GM12891 (cell line): ENCODE data around the gene GFRA4.

Experiments used
- DNase-seq: peaks from one replicate; pipeline ENCODE4 v3.0.0; 2011; ENCODE audit warnings: low spot score; ENCODE audit not compliant: insufficient read length
- FAIRE-seq: peaks from 2 replicates; lab custom pipeline; 2011; peaks lifted over from hg19 to GRCh38; lab: Jason Lieb, UNC
- PAX5 ChIP-seq: IDR thresholded peaks from 2 replicates; pipeline ENCODE4 v1.6.1; 2011; ENCODE audit warnings: low read length, moderate library complexity, mild to moderate bottlenecking; ENCODE audit not compliant: insufficient read depth, severe bottlenecking
- POLR2A ChIP-seq: IDR thresholded peaks from 2 replicates; pipeline ENCODE4 v1.6.1; 2011; ENCODE audit warnings: low read depth, low read length, control low read depth
- POLR2AphosphoS5 ChIP-seq: IDR thresholded peaks from 2 replicates; pipeline ENCODE4 v1.6.1; 2011; ENCODE audit warnings: low read depth, low read length, control low read depth
- POU2F2 ChIP-seq: IDR thresholded peaks from 2 replicates; pipeline ENCODE4 v1.6.1; 2011; ENCODE audit warnings: low read depth, mild to moderate bottlenecking, control low read depth, low read length, moderate library complexity
- SPI1 ChIP-seq: IDR thresholded peaks from 2 replicates; pipeline ENCODE4 v1.6.1; 2011; ENCODE audit warnings: low read depth, low read length, control low read depth
- TAF1 ChIP-seq: IDR thresholded peaks from 2 replicates; pipeline ENCODE4 v1.6.1; 2011; ENCODE audit warnings: low read depth, low read length, control low read depth

The GFRA4 gene

GRCh38 chr20:3694864-3695263 lies 31.7 kb upstream of the GFRA4 start:
- DNase-seq (no peak), FAIRE-seq (no peak)
- TF ChIP-seq TAF1 (no peak), PAX5 (no peak), SPI1 (no peak), POU2F2 (no peak), POLR2AphosphoS5 (no peak), POLR2A (no peak)

GRCh38 chr20:3693376-3693775 lies 30.2 kb upstream of the GFRA4 start:
- FAIRE-seq: no peak
- TF ChIP-seq POU2F2 (no peak), TAF1 (no peak), SPI1 (no peak), POLR2A (no peak), PAX5 (no peak), POLR2AphosphoS5 (no peak)
- DNase-seq: no peak

GRCh38 chr20:3692706-3693294 lies 29.6 kb upstream of the GFRA4 start:
- TF ChIP-seq TAF1 (no peak), POLR2A (no peak), POLR2AphosphoS5 (no peak)
- FAIRE-seq: no peak
- no peak for DNase-seq

DNA sequence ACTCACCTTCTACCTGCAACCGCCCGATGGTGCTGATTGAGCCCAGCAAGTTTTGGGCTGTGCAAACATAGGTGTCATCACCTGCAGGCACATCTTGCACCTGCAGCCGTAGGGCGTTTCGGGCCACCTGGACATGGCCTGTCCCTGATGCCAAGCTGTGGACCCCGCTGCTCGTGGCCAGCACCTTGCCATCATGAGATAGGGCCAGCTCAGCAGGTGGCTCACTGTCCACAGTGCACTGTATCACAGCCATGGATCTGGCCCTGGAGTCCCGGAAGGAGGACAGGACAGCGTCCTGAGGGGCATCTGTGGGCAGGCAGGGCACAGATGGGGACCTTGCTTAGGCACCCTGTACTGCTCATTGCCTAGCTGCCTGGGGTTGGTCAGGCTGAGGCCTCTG lies 28.7 kb upstream of the GFRA4 start:
- no peak for TF ChIP-seq SPI1
- no peak for TF ChIP-seq POLR2A
- no peak for TF ChIP-seq PAX5
- TF ChIP-seq TAF1: no peak
- TF ChIP-seq POU2F2: no peak
- no peak for TF ChIP-seq POLR2AphosphoS5
- DNase-seq (no peak), FAIRE-seq (no peak)

DNA sequence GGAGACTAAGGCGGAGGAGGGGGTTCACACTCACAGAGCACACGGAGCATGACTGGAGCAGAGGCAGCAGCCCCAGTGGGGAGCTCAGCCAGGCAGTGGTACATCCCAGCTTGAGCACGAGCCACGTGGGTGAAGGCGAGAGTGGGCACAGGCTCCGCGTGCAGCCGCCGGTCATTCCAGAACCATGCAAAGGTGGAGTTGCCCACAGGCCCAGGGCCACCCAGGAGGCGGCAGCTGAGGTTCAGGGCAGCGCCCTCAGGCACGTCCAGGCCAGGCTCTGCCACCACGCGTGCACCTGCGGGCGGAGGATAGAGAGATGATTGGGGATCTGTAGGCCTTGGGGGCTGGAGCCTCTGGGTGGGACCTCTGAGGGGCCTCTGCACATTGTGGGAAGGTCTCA lies 28.1 kb upstream of the GFRA4 start:
- FAIRE-seq (no peak), DNase-seq (no peak)

GRCh38 chr20:3690413-3690812 lies 27.2 kb upstream of the GFRA4 start:
- DNase-seq (no peak), FAIRE-seq (no peak)
- TF ChIP-seq POLR2A (no peak), SPI1 (no peak), PAX5 (no peak)

More for the DNA sequence above, 28.1 kb upstream of the GFRA4 start:
- TF ChIP-seq TAF1 (no peak), SPI1 (no peak), POU2F2 (no peak), POLR2A (no peak), POLR2AphosphoS5 (no peak), PAX5 (no peak)

GRCh38 chr20:3689978-3690377 lies 26.8 kb upstream of the GFRA4 start:
- DNase-seq: no peak
- TF ChIP-seq PAX5 (no peak), POLR2AphosphoS5 (no peak), TAF1 (no peak), SPI1 (no peak), POLR2A (no peak), POU2F2 (no peak)
- no peak for FAIRE-seq

DNA sequence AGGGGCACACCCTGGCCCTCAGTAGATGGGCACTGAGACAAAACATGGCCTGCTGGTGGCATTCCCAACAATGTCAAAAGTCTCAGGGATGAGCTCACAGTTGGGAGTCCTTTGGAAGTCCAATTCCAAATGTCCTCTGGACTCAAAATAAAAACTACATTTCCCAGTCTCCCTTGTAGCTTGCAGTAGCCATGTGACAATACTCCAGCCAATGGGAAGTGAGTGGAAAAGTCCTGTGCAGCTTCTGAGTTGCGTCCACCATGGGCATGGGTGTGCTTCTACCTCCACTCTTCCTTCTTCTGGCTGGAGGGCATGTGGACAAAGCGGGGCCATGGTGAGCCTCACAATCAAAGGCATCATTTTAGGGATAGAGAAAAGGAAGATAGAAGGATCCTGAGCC lies 24.5 kb upstream of the GFRA4 start:
- FAIRE-seq: no peak
- no peak for TF ChIP-seq POLR2A
- TF ChIP-seq POLR2AphosphoS5: no peak
- no peak for TF ChIP-seq PAX5
- no peak for TF ChIP-seq TAF1
- no peak for TF ChIP-seq POU2F2
- no peak for TF ChIP-seq SPI1
- no peak for DNase-seq

DNA sequence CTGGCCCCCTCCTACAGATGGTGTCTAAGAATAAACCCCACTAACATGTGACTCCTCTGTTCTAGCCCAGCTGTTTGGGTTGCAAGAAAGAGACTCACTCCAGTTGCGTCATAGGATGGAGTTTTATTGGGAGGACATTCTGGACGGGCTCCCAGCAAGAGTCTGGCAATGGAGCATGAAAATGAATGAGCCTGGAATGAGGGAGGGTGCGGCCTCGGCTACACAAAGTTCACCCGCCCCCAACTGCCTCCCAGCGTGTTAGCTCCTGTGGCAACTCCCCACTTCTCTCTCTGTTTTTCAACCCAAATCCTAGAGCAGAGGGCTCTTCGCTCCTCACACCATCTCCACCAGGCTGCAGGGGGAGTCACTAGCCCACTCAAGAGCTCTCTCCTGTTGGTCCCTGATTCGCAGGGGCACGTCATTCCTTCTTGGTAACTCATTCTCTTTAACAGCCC lies 23.7 kb upstream of the GFRA4 start:
- FAIRE-seq (no peak), DNase-seq (no peak)
- TF ChIP-seq POU2F2: no peak
- no peak for TF ChIP-seq TAF1
- no peak for TF ChIP-seq POLR2A
- no peak for TF ChIP-seq POLR2AphosphoS5
- TF ChIP-seq PAX5: no peak
- TF ChIP-seq SPI1: no peak

DNA sequence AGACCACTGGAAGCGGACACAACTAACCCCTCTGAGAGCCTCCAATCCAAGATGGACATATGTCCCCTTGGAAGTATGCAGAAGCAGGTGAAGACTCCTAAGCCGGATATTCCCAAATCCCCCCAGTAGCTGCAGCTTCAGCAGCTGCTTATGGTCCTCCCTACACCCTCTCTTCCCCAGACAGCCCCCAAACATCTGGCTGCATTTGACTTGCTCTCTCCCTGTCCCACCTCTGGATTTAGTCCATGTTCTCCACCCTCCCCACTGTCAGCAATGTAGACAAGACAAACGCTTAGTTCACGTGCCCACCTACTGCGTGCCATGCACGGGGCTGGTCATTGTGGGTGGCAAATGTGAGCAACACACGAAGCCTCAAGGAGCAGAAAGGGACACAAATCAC lies 23.2 kb upstream of the GFRA4 start:
- DNase-seq: no peak
- TF ChIP-seq POLR2A (no peak), PAX5 (no peak), POLR2AphosphoS5 (no peak), POU2F2 (no peak), TAF1 (no peak), SPI1 (no peak)
- no peak for FAIRE-seq
